Transverse colon (tissue), 4 donors: ENCODE data around the gene GABARAP.
A peak's percentile ranks its signal among the peaks of the same experiment; 100 is the strongest.

ENCODE experiments used
- CTCF ChIP-seq, 5 experiments: fragments of 200-600 bp in 3 of 5; fragments of 450-650 bp in 2 of 5; sonication (generic) in 3 of 5; IDR thresholded peaks; 1 replicate in 2 of 5; 2 replicates in 3 of 5; pipeline ENCODE4 v1.5.1; 2016 to 2017; ENCODE audit warnings: antibody characterized with exemption in 5 of 5, inconsistent platforms in 3 of 5, mild to moderate bottlenecking in 2 of 5, moderate library complexity in 1 of 5
- EP300 ChIP-seq: sonication (generic); formaldehyde crosslinking; IDR thresholded peaks from one replicate; pipeline ENCODE4 v1.6.1; 2017; ENCODE audit warnings: antibody characterized with exemption, low read depth
- POLR2A ChIP-seq: fragments of 450-650 bp; IDR thresholded peaks from one replicate; pipeline ENCODE4 v1.6.1; 2016; ENCODE audit warnings: antibody characterized with exemption, mild to moderate bottlenecking, moderate library complexity
- POLR2AphosphoS5 ChIP-seq, 3 donors: sonication (generic); formaldehyde crosslinking; IDR thresholded peaks; one replicate each; pipeline ENCODE4 v1.6.1; 2016; ENCODE audit warnings: antibody characterized with exemption in 3 of 3

GRCh38 chr17:7280519-7281073 lies 38.3 kb upstream of the GABARAP start:
- peak; percentile 1 for TF ChIP-seq EP300
- TF ChIP-seq CTCF (IDR thresholded peaks at IDR 0.05) = peak; percentile 86 to 99 (median 96)
- TF ChIP-seq POLR2AphosphoS5 (IDR thresholded peaks at IDR 0.05) = peak in 2 of 3 donors; percentile 28 to 45
- TF ChIP-seq POLR2A = peak; percentile 17
